Thyroid gland (tissue), 4 donors: ENCODE results near the gene DLGAP4. TPM values are rescaled to one million over a fixed set of nuclear protein-coding genes. Genes with fewer than 3 reads are reported as not detected.

Experiments used
- DNase-seq, 2 donors: peaks; one replicate each; pipeline ENCODE4 v3.0.0-alpha.2; 2019
- H3K27ac ChIP-seq, 3 donors: fragments of 200-600 bp; sonication (generic); 1 replicate in 2 of 3; 2 replicates in 1 of 3; pipeline ENCODE4 v1.5.1; 2016 to 2019; ENCODE audit warnings: mild to moderate bottlenecking in 1 of 3, moderate library complexity in 1 of 3
- H3K27me3 ChIP-seq: fragments of 200-600 bp; sonication (generic); one replicate; pipeline ENCODE4 v1.5.1; 2019
- H3K36me3 ChIP-seq, 2 donors: fragments of 200-600 bp; sonication (generic); one replicate each; pipeline ENCODE4 v1.5.1; 2016 to 2019
- H3K4me1 ChIP-seq, 2 donors: fragments of 200-600 bp; sonication (generic); one replicate each; pipeline ENCODE4 v1.5.1; 2017 to 2019
- H3K4me3 ChIP-seq, 3 donors: fragments of 200-600 bp; sonication (generic); replicated peaks in 1 of 3; 1 replicate in 2 of 3; 2 replicates in 1 of 3; pipeline ENCODE4 v1.5.1; 2016; ENCODE audit warnings: mild to moderate bottlenecking in 1 of 3
- H3K9me3 ChIP-seq: fragments of 200-600 bp; sonication (generic); one replicate; pipeline ENCODE4 v1.5.1; 2017
- POLR2A ChIP-seq, 2 donors: fragments of 450-650 bp; IDR thresholded peaks; one replicate each; pipeline ENCODE4 v1.6.1; 2017; ENCODE audit warnings: antibody characterized with exemption in 2 of 2, mild to moderate bottlenecking in 2 of 2, moderate library complexity in 1 of 2
- WGBS, 2 donors: methylation state at CpG; one replicate each; pipeline ENCODE4 v1.1.5; 2017; 5-methylcytosine and 5-hydroxymethylcytosine counted together
- intact Hi-C: fragments of 100-400 bp; cut with DNase I; formaldehyde crosslinking; loops from one replicate; pipeline ENCODE4 v1.15.1; 2023
- total RNA-seq, 4 donors: library from RNA; depleted of rRNA; stranded (reverse); fragments of >200 nt; gene quantifications; one replicate each; pipeline ENCODE4 v1.2.3, GENCODE V29; 2016
- TF ChIP-seq, protein P1 (sequence below), 6 experiments: fragments of 200-600 bp in 3 of 6; fragments of 450-650 bp in 3 of 6; sonication (generic) in 3 of 6; IDR thresholded peaks; one replicate each; pipeline ENCODE4 v1.5.1; 2016 to 2019; ENCODE audit warnings: antibody characterized with exemption in 6 of 6, mild to moderate bottlenecking in 2 of 6, inconsistent platforms in 1 of 6, moderate library complexity in 1 of 6

DLGAP4 gene
- total RNA-seq, 4 donors from 2014 or later: 29.3 to 52.4 (median 41.5) TPM

DNA sequence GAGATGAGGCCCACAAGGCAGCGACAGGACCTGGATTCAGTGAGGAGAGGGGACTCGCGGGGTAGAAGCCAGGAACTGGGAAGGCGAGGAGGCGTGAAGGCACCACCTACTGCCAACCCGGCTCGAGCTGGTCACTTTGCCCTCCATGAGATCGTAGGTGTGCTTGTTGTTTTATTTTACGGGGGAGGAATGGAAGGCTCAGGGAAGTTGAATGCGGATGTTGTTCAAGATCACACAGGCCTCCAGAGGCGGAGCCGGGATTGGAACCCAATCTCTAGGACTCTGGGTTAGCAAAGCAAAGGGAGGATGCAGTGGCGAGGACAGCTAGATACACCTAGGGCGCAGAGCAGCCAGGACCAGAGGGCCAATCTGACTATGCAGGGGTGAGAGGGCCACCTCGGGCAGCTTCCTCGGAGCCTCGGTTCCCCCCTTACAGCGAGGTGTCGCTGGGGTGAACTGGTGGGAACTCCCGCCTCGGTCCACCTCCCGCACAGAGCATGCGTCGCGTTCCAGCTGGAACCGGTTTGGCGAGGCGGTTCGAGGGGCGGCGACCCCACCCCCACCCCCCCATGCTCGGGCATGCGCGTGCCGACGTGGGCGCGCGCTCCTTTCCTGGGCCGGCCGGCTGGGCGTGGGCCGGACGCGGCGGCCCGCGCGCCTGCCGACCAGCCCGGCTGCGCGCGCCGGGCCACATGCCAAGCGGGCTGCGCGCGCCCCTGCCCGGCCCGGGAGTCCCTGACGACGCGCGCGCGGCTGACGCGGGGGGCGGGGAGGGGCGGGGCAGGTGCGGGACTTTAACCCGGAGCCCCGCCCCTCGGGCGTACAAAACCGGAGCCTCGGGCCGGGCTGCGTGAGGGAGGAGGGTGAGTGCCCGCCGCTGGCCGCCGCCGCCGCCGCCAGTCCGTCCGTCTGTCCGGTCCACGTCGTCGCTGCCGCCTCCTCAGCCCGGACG is 154.8 kb downstream of the DLGAP4 start:
- intact Hi-C loops: loop anchor here (10.0 kb wide), 1 partner anchor 144 kb away; the partner anchor contains the start of gene RAB5IF
- peak; percentile 94 for DNase-seq
- no peaks in the 10 kb centered on the region for H3K36me3 ChIP-seq
- 10 to 16% methylated on average over 27 to 29 of the region's 96 CpGs for WGBS, 2 donors
- peak; percentile 96 to 98 for TF ChIP-seq POLR2A (IDR thresholded peaks at IDR 0.05)
- TF ChIP-seq, protein P1, sequence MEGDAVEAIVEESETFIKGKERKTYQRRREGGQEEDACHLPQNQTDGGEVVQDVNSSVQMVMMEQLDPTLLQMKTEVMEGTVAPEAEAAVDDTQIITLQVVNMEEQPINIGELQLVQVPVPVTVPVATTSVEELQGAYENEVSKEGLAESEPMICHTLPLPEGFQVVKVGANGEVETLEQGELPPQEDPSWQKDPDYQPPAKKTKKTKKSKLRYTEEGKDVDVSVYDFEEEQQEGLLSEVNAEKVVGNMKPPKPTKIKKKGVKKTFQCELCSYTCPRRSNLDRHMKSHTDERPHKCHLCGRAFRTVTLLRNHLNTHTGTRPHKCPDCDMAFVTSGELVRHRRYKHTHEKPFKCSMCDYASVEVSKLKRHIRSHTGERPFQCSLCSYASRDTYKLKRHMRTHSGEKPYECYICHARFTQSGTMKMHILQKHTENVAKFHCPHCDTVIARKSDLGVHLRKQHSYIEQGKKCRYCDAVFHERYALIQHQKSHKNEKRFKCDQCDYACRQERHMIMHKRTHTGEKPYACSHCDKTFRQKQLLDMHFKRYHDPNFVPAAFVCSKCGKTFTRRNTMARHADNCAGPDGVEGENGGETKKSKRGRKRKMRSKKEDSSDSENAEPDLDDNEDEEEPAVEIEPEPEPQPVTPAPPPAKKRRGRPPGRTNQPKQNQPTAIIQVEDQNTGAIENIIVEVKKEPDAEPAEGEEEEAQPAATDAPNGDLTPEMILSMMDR (IDR thresholded peaks at IDR 0.05): peak in 1 of 6 experiments; percentile 18
- H3K9me3 ChIP-seq: no peaks in the 10 kb centered on the region
- H3K27me3 ChIP-seq: no peaks in the 10 kb centered on the region
- H3K27ac ChIP-seq: peak overlapping the region; percentile 80 to 97 (median 95)
- H3K4me1 ChIP-seq: peaks cover 33 to 40% of the 10 kb centered on the region in 2 donors
- peak overlapping the region in 1 of 3 donors; percentile 90 for H3K4me3 ChIP-seq

DNA sequence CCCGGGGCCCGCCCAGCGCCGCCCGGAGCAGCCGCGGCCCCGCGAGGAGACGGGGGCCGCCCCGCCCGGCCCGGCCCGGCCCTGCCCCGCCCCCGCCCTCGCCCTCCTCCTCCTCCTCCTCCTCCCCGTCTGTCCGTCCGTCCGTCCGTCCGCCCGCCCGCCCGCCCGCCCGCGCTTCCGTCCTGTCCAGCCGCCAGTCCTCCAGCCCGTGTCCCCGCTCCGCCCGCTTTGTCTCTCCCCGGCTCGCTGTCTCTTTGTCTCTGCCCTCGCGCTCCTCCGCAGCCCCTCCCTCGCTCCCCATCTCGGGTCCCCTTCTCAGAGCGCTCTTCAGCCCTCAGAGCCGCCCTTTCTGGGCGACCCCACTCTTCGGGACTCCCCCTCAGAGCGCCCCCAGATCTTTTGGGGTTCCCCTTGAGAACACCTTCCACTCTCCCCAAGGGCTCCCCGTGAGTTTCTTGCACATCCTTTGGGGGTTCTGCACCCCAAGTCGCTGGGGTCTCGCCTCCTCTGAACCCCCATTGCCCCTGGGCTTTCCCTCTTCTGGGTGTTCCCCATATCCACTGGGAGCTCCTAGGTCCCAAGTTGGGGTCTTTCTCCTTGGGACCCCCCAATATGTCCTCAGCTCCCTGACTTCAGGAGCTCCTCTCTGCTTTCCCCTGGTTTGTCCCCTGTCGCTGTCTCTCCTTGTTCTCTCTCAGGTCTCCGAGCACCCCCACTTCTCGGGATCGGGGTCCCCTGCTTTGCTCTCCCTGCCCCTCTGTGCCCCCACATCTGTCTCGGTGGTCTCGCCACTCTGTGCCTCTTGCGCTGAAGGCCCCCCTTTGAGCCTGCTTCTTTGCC is 155.7 kb downstream of the DLGAP4 start:
- Histone ChIP-seq H3K4me1 (peaks cover 42 to 49% of the 10 kb centered on the region in 2 donors), H3K36me3 (no peaks in the 10 kb centered on the region), H3K27ac (peak overlapping the region; percentile 97 to 100 (median 98)), H3K4me3 (peak overlapping the region; percentile 56 to 90 (median 86)), H3K27me3 (no peaks in the 10 kb centered on the region), H3K9me3 (no peaks in the 10 kb centered on the region)
- TF ChIP-seq POLR2A (IDR thresholded peaks at IDR 0.05): no peak
- TF ChIP-seq, protein P1 (IDR thresholded peaks at IDR 0.05): no peak
- DNase-seq: peak; percentile 64 to 71
- intact Hi-C loops: loop anchor here (10.0 kb wide), 1 partner anchor 143 kb away; the partner anchor contains the start of gene RAB5IF
- 1% methylated on average over 22 to 25 of the region's 58 CpGs for WGBS, 2 donors

DNA sequence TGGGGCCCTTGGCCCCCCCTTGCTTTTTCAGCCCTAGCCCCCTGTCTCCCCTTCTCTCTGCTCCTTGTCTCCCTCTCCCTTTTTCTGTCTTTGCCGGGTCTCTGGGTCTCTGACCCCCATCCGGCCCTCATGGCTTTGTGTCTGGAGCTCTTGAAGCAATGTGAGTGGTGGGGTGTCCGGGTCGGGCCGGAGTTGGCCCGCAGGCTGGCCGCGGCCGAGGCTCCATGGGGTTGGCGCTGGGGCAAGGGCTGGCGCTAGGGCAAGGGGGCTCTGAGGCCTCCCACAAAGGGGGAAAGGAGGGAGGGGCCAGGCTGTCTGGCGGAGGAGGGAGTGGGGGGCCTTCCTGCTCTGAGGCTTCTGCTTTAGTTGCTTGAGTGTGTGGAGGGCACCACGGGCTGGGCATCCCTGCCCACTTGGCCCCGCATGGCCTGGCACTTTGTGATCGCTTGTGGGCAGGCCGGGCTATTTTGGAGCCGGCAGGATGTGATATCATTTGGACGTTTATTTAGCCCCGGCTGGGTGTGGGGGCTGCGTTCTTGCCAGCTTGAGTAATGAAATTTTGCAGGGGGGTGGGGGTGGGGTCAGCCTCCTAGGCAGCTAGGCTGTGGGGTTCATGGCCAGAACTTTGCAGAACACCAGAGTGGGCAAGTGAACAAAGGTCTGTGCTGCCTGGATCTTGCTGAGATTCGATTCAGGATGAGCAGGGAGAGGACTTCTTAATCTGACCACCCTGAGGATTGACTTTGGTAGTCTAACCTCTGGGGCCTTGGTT is 156.5 kb downstream of the DLGAP4 start:
- intact Hi-C loops: loop anchor here (10.0 kb wide), 1 partner anchor 142 kb away; the partner anchor contains the start of gene RAB5IF
- Histone ChIP-seq H3K4me1 (peaks cover 50 to 57% of the 10 kb centered on the region in 2 donors), H3K27ac (peak overlapping the region; percentile 97 to 100 (median 98)), H3K9me3 (no peaks in the 10 kb centered on the region), H3K36me3 (no peaks in the 10 kb centered on the region), H3K27me3 (no peaks in the 10 kb centered on the region), H3K4me3 (peak overlapping the region; percentile 56 to 90 (median 86))
- DNase-seq: peak; percentile 87 to 88
- TF ChIP-seq, protein P1 (IDR thresholded peaks at IDR 0.05): no peak
- TF ChIP-seq POLR2A (IDR thresholded peaks at IDR 0.05): peak in 1 of 2 donors; percentile 81
- WGBS, 2 donors: 2 to 4% methylated on average over 9 to 12 of the region's 21 CpGs

DNA sequence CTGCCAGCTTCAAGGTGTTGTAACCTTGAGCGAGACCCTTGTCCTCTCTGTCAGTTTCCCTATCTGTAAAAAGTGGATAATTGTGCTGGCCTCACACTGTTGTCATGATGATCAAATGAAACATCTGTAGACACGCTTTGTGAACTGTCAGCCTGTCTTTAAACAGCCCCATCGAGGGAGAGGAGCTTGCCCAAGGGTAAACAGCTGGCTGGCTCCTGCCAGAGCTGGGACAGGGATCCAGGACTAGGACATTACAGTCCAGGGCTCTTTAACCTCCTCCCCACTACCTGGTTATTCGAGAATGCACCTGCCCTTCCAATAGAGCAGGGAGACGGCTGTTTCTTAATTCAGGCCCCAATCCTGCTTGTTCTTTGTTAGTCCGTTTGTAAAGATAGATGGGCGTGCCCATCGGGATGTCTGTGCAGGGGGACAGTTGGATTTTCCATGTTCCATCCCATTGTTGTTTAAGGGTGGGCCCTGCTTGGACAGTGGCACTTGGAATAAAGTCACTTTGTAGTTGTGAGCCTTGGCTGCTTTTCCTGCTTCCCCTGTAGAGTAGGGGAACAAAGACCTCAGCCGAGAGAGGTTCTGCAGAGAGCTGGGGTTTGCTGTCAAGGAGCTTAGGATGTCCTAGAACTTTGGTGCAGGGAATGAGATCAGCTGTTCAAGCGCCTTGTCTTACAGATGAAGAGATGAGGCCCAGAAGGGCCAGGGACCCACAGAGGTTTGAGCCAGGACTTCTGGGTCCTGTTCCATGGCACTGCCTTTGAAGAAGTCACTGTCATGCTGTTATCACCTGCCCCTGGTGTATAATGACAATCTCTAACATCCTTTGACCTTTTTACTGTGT is 157.3 kb downstream of the DLGAP4 start:
- H3K27ac ChIP-seq: peak overlapping the region; percentile 97 to 100 (median 98)
- 55 to 56% methylated on average over 9 to 10 of the region's 10 CpGs for WGBS, 2 donors
- TF ChIP-seq, protein P1 (IDR thresholded peaks at IDR 0.05): no peak
- TF ChIP-seq POLR2A (IDR thresholded peaks at IDR 0.05): no peak
- H3K4me3 ChIP-seq: peak overlapping the region; percentile 15 to 90 (median 56)
- no peaks in the 10 kb centered on the region for H3K9me3 ChIP-seq
- H3K36me3 ChIP-seq: no peaks in the 10 kb centered on the region
- peaks cover 58 to 65% of the 10 kb centered on the region in 2 donors for H3K4me1 ChIP-seq
- H3K27me3 ChIP-seq: no peaks in the 10 kb centered on the region
- intact Hi-C loops: loop anchor here (10.0 kb wide), 1 partner anchor 141 kb away; the partner anchor contains the start of gene RAB5IF
- DNase-seq: no peak
